ENCODE data around the gene MRPS5.

Gene MRPS5

DNA sequence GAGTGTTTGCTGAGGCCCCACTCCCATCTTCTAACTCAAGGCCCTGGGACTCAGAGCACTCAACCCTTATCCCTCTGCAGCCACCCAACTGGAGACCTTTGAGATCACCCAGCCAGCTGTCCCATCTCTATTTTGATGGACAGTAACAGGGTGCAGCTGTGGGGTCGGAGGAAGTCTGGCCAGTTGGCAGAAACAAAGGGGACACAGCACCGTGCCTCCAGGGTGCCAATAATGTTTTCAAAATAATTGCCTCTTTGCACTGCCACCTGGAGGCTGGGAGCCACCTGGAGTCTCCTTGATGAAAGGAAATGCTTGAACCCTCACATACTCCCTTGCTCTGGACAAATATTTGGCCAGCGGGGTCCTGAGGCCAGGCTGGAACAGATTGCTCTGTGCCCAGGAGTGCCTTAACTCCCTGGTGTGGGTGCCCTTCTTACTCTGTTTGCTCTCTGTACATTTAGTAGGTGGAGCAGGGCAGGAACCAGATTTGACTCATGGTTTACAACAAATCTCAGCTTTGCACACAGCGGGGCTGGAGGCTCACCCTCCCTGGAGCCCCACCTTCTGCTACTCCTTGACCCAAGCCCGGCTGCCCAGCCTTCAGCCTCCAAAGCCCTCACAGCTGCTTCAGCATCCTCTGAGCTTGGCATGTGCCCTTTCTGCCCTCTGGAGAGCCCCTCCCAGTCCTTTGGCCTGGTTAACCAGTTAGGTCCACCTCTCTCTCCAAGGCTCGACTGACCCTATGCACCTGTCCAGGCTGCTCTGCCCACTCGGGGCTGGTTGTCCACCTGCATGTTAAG lies 78.9 kb downstream of the MRPS5 start:
- H3K4me3 ChIP-seq (ENCODE audit: control insufficient read depth, low read depth, low read length): no peak overlapping the region
- TF ChIP-seq, protein P1, sequence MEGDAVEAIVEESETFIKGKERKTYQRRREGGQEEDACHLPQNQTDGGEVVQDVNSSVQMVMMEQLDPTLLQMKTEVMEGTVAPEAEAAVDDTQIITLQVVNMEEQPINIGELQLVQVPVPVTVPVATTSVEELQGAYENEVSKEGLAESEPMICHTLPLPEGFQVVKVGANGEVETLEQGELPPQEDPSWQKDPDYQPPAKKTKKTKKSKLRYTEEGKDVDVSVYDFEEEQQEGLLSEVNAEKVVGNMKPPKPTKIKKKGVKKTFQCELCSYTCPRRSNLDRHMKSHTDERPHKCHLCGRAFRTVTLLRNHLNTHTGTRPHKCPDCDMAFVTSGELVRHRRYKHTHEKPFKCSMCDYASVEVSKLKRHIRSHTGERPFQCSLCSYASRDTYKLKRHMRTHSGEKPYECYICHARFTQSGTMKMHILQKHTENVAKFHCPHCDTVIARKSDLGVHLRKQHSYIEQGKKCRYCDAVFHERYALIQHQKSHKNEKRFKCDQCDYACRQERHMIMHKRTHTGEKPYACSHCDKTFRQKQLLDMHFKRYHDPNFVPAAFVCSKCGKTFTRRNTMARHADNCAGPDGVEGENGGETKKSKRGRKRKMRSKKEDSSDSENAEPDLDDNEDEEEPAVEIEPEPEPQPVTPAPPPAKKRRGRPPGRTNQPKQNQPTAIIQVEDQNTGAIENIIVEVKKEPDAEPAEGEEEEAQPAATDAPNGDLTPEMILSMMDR (IDR thresholded peaks at IDR 0.05; ENCODE audit: control insufficient read depth, insufficient read depth, low read depth, low read length, missing control alignments): no peak
- no peak for DNase-seq (ENCODE audit: low read depth)

GRCh38 chr2:95041824-95042442 lies 79.7 kb downstream of the MRPS5 start:
- no peak for DNase-seq (ENCODE audit: low read depth)
- TF ChIP-seq, protein P1 (IDR thresholded peaks at IDR 0.05; ENCODE audit: control insufficient read depth, insufficient read depth, low read depth, low read length, missing control alignments): no peak
- no peak overlapping the region for H3K4me3 ChIP-seq (ENCODE audit: control insufficient read depth, low read depth, low read length)

DNA sequence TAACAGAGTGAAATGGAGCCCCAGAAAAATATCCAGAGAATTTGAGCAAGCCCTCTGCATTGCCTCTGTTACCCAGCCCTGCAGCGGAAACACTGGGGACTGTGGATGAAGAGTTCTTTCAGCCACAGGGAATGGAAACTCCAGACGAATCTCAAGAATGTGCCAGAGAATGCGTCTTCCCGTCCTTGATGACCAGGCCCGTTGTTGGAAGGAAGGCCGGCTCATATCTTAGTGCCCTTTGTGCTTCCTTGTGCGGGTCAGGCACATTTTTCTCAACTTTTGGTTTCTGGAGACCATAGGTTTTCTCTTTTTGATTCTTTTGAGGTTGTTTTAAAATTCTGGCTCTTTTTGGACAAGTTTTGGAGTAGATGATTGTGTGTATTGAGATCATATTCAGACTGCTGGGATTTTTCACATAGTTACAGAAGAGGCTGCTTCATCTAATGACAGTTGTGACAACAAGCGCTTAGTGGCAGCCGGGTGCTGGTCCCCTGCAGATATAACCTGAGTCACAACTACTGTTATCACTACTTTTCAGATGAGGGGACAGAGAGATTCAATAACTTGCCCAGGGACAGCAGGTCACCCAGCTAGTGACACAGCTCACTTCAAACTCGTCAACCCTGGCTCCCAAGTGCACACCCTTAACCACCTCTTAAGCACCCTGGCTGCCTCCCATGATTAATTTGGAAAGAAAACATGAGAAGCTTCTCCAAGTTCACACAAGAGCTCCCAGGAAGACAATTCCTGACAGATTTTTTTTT lies 80.4 kb downstream of the MRPS5 start:
- DNase-seq (ENCODE audit: low read depth): no peak
- H3K4me3 ChIP-seq (ENCODE audit: control insufficient read depth, low read depth, low read length): no peak overlapping the region
- TF ChIP-seq, protein P1 (IDR thresholded peaks at IDR 0.05; ENCODE audit: control insufficient read depth, insufficient read depth, low read depth, low read length, missing control alignments): no peak

GRCh38 chr2:95040426-95040825 lies 81.2 kb downstream of the MRPS5 start:
- no peak overlapping the region for H3K4me3 ChIP-seq (ENCODE audit: control insufficient read depth, low read depth, low read length)
- no peak for DNase-seq (ENCODE audit: low read depth)
- TF ChIP-seq, protein P1 (IDR thresholded peaks at IDR 0.05; ENCODE audit: control insufficient read depth, insufficient read depth, low read depth, low read length, missing control alignments): no peak

GRCh38 chr2:95039978-95040377 lies 81.6 kb downstream of the MRPS5 start:
- no peak overlapping the region for H3K4me3 ChIP-seq (ENCODE audit: control insufficient read depth, low read depth, low read length)
- no peak for DNase-seq (ENCODE audit: low read depth)
- TF ChIP-seq, protein P1 (IDR thresholded peaks at IDR 0.05; ENCODE audit: control insufficient read depth, insufficient read depth, low read depth, low read length, missing control alignments): no peak

GRCh38 chr2:95039363-95039762 lies 82.2 kb downstream of the MRPS5 start:
- TF ChIP-seq, protein P1 (IDR thresholded peaks at IDR 0.05; ENCODE audit: control insufficient read depth, insufficient read depth, low read depth, low read length, missing control alignments): no peak
- no peak overlapping the region for H3K4me3 ChIP-seq (ENCODE audit: control insufficient read depth, low read depth, low read length)
- DNase-seq (ENCODE audit: low read depth): no peak

Data from AG09309 (cell line).